Kidney (tissue), 14 donors: ENCODE results near the gene RCBTB2. TPM values are rescaled to one million over a fixed set of nuclear protein-coding genes. Genes with fewer than 3 reads are reported as not detected.

Source experiments
- DNase-seq, 5 donors: peaks; one replicate each; pipeline ENCODE4 v3.0.0-alpha.2; 2013 to 2020
- FAIRE-seq: peaks from 2 replicates; lab custom pipeline; 2012; peaks lifted over from hg19 to GRCh38; lab: Jason Lieb, UNC
- H3K27ac ChIP-seq, 2 donors: one replicate each; pipeline ENCODE4 v1.7.0; 2013; ENCODE audit warnings: low read depth in 2 of 2, low read length in 2 of 2, inconsistent platforms in 1 of 2
- H3K27me3 ChIP-seq: one replicate; pipeline ENCODE4 v1.7.1; 2013; ENCODE audit warnings: low read length, inconsistent platforms; ENCODE audit not compliant: control insufficient read depth, insufficient read depth
- H3K36me3 ChIP-seq, 3 donors: one replicate each; pipeline versions ENCODE4 v1.7.0 to v1.7.1; 2013; ENCODE audit warnings: low read length in 3 of 3, control low read depth in 1 of 3, inconsistent platforms in 1 of 3; ENCODE audit not compliant: insufficient read depth in 3 of 3, control insufficient read depth in 2 of 3
- H3K4me1 ChIP-seq, 3 donors: one replicate each; pipeline versions ENCODE4 v1.7.0 to v1.7.1; 2013; ENCODE audit warnings: low read length in 3 of 3, inconsistent platforms in 1 of 3, low read depth in 1 of 3; ENCODE audit not compliant: control insufficient read depth in 2 of 3, insufficient read depth in 2 of 3
- H3K4me3 ChIP-seq, 3 donors: one replicate each; pipeline versions ENCODE4 v1.7.0 to v1.8.1; 2013; ENCODE audit warnings: low read length in 3 of 3, control low read depth in 1 of 3, inconsistent platforms in 1 of 3
- H3K9ac ChIP-seq, 3 donors: one replicate each; pipeline versions ENCODE4 v1.7.0 to v1.7.1; 2013; ENCODE audit warnings: low read length in 3 of 3, control low read depth in 1 of 3, inconsistent platforms in 1 of 3
- H3K9me3 ChIP-seq, 3 donors: one replicate each; pipeline versions ENCODE4 v1.7.0 to v1.7.1; 2013; ENCODE audit warnings: low read length in 3 of 3, control low read depth in 1 of 3, inconsistent platforms in 1 of 3; ENCODE audit not compliant: control insufficient read depth in 2 of 3, insufficient read depth in 1 of 3
- CTCF ChIP-seq: IDR thresholded peaks from 3 replicates; pipeline ENCODE4 v1.5.1; 2012; ENCODE audit warnings: mild to moderate bottlenecking, moderate library complexity, borderline replicate concordance; ENCODE audit not compliant: insufficient read depth; ENCODE audit errors: extremely low read depth
- intact Hi-C: fragments of 100-400 bp; cut with DNase I; formaldehyde crosslinking; loops from one replicate; pipeline ENCODE4 v1.11.1; 2022
- polyA plus RNA-seq: library from polyadenylated mRNA; stranded (reverse); fragments of 350-450 nt; fragmentation: Illumina TruSeq; extraction: RNeasy Lipid Tissue Mini Kit (QIAGEN cat#74804); gene quantifications from one replicate; pipeline ENCODE4 v1.2.3, GENCODE V29; 2014; ENCODE audit warnings: low read depth, low replicate concordance; ENCODE audit not compliant: insufficient read depth
- total RNA-seq: library from RNA; stranded (reverse); fragmentation: NEBNext Ultra II Directional; extraction: Animal tissue kit (Norgen Biotek cat#: 25700); gene quantifications from one replicate; pipeline ENCODE4 v1.2.1, GENCODE V29; 2021
- donor health status: control.
- donor health status: control.
- donor health status: control.
- donor health status: control.
- donor health status: control.
- donor health status: DM: yes; HTN: yes; CAD: no.
- donor health status: Normal renal cell carcinoma (clear cell type).

RCBTB2 gene
- total and polyA plus RNA-seq, 2 donors from 2014 or later = 17.0 to 19.6 TPM

GRCh38 chr13:48486836-48487235 lies 46.0 kb downstream of the RCBTB2 start:
- H3K4me3 ChIP-seq = no peak overlapping the region
- no peaks in the 10 kb centered on the region for H3K27me3 ChIP-seq
- no peak overlapping the region for H3K9ac ChIP-seq
- no peak for FAIRE-seq
- TF ChIP-seq CTCF = no peak
- H3K9me3 ChIP-seq = peaks cover 0 to 4% (median 0%) of the 10 kb centered on the region in 3 donors
- no peak overlapping the region for H3K27ac ChIP-seq
- H3K36me3 ChIP-seq = peaks cover 0 to 5% (median 2%) of the 10 kb centered on the region in 3 donors
- intact Hi-C loops = no loop called here
- no peaks in the 10 kb centered on the region for H3K4me1 ChIP-seq
- DNase-seq = no peak

- FAIRE-seq (no peak), DNase-seq (no peak)
- peaks cover 0 to 4% (median 0%) of the 10 kb centered on the region in 3 donors for H3K9me3 ChIP-seq
- TF ChIP-seq CTCF = no peak
- no peaks in the 10 kb centered on the region for H3K27me3 ChIP-seq
- H3K27ac ChIP-seq = no peak overlapping the region
- no peak overlapping the region for H3K4me3 ChIP-seq
- H3K36me3 ChIP-seq = peaks cover 0 to 5% (median 2%) of the 10 kb centered on the region in 3 donors
- no peaks in the 10 kb centered on the region for H3K4me1 ChIP-seq
- intact Hi-C loops = no loop called here
- H3K9ac ChIP-seq = no peak overlapping the region
Measured at GRCh38 chr13:48486362-48486761, 46.5 kb downstream of the RCBTB2 start.

GRCh38 chr13:48485432-48485831 lies 47.4 kb downstream of the RCBTB2 start:
- Histone ChIP-seq H3K27me3 (no peaks in the 10 kb centered on the region), H3K9ac (no peak overlapping the region), H3K4me1 (no peaks in the 10 kb centered on the region), H3K9me3 (peaks cover 0 to 4% (median 0%) of the 10 kb centered on the region in 3 donors), H3K4me3 (no peak overlapping the region), H3K27ac (no peak overlapping the region), H3K36me3 (peaks cover 0 to 5% (median 2%) of the 10 kb centered on the region in 3 donors)
- intact Hi-C loops = no loop called here
- no peak for DNase-seq
- no peak for TF ChIP-seq CTCF
- no peak for FAIRE-seq

- no peak overlapping the region for H3K27ac ChIP-seq
- peaks cover 0 to 7% (median 4%) of the 10 kb centered on the region in 3 donors for H3K36me3 ChIP-seq
- H3K9ac ChIP-seq = no peak overlapping the region
- H3K4me3 ChIP-seq = no peak overlapping the region
- no peaks in the 10 kb centered on the region for H3K4me1 ChIP-seq
- intact Hi-C loops = no loop called here
- TF ChIP-seq CTCF = no peak
- FAIRE-seq = no peak
- peaks cover 0 to 4% (median 0%) of the 10 kb centered on the region in 3 donors for H3K9me3 ChIP-seq
- no peak for DNase-seq
- no peaks in the 10 kb centered on the region for H3K27me3 ChIP-seq
Measured at GRCh38 chr13:48483575-48483974, 49.3 kb downstream of the RCBTB2 start.
